ENCODE data around the gene NUP88. TPM values are rescaled to one million over a fixed set of nuclear protein-coding genes. Genes with fewer than 3 reads are reported as not detected.
"Not testable (repeated sequence)": the region's sequence is repeated elsewhere in the genome, so short reads cannot be mapped to it uniquely, and the experiment has no call there.

Gene NUP88
- total RNA-seq: 94.0 TPM

DNA sequence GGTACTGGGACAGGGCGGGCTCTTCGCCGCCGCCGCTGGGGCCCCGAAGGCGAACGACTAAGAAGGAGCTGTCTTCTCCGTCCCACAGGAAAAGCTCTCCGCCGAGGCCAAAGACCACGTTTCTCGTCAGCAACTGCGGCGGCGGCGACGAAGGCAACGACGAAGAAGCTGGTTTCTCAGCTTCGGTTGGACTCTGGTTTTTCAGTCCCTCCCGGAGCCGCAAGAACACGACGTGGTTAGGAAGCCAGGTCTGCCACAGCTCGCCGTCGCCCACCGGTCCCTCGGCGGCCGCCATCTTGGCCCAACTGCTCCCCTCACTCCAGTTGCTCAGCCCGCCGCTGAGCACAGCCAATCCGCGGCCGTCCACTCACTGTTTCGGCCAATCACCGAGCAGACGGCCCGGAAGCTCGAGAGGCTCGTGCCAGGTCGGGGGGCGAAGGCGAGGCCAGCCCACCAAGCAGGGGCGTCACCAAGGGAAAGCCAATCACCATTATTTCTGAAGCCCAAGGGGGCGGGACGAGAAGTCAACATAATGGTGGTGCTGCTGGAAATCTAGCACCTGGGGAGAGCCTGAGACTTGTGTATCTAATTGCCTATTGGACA is at the start of gene NUP88:
TSS of gene NUP88 (minus strand) at position 307 of the 603 bp plus-strand sequence. CDS start at position 295, 12 bp downstream.
- DNase-seq: peak; percentile 99

DNA sequence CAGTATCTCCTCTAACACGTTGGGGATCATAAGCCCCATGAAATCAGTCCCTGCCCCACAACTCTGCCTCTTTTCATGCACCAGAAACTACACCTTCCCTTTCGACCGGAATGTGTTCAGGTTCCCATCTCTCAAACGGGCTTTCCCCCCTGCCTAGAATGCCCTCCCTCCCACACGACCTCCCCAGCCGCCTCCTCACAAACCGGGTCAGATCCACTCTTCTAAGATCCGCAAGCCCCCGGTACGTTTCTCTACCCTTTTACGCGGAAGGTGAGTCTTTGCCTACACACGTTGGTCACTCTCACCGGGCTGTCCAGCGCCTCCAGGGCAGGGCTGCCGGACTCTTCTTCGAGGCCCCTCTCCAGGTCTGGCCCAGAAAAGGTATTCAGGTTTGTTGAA is 48.6 kb upstream of the NUP88 start:
- peak; percentile 9 for DNase-seq

DNA sequence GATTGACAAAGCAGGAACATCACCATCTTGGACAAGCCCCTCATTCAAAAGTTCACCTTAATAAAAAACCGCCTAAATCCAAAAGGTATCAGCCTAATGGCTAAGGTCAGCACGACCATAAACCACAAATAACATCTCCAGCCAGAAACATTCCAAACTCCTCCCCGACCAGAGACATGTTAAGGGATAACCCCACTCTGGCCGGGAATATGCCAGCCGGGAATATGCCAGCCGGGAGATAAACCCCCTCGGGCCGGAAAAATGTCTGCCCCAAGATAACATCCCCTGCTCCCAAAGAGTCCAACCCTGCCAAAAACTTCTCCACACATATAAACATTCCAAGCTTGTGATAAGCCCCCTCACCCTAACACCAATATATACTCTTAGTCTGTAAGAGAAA is 48.0 kb upstream of the NUP88 start:
- DNase-seq: no peak

DNA sequence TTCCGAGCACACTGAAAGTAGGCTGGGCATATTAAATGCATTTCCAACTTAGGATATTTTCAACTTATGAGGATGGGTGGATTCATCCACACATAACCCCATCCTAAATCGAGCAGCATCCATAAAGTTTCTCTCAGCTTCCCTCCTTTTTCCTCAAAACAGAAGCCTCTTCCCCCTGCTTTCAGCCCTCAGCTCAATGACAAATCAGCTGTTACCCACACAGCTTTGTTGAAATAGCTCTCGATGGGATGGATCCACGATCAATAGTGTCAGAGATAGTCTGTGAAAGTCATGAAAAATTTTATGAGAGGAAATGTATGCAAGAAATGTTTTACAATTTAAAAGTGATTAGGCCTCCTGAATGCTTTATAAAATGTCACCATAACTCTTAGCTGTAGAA is 46.8 kb upstream of the NUP88 start:
- DNase-seq: no peak

DNA sequence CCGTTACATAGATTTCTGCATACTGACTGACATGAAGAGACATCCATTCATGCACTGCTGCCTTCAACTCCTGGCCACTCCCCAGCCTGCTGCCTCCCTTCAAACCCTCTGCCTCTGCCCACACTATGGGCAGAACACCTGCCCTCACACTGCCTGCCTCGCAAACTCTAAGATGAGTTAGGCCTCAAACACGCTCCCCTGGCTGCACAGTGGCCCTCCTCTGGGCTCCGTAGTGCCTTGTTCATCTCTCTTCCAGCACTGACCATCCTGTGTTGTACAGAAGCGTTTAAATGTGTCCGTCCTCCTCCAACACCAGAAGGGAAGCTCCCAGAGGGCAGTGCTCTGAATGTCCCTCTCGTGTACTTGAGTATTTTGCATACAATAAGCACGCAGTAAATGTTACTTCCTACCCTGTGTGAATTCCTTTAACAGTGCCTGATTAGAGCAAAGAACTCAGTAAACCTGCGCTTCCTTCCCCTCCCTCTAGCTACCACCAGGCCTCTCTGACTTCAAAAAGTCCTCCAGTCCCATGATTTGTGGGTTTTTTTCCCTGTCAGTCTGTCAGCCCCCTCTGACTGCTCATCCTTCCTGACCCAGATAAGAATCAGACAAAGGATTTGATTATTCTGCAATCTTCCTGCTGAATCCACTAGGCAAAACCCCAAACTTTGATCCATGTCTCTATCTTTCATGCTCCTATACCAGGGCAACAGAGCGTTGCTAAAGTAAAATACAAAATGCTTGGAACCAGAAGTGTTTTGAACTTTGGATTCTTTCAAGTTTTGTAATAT is 45.5 kb upstream of the NUP88 start:
- no peak for DNase-seq

DNA sequence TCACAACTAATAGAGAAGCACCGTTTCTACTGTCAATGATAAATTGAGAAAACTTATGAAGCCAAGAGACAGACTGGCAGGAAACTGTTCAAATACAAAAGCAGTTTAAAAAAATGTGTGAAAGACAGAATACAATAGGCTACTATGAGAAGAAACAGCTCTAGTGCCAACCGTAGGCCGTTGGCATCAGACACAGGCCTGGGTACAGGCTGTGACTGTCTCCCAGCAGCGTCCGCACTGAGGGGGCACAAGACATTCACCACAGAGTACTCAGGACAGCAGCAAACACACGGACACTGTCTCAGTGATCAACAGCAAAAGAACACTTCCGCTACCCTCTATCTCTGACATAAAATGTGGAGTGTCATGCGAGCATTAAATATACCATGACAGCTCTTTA is 27.3 kb upstream of the NUP88 start:
- no peak for DNase-seq

DNA sequence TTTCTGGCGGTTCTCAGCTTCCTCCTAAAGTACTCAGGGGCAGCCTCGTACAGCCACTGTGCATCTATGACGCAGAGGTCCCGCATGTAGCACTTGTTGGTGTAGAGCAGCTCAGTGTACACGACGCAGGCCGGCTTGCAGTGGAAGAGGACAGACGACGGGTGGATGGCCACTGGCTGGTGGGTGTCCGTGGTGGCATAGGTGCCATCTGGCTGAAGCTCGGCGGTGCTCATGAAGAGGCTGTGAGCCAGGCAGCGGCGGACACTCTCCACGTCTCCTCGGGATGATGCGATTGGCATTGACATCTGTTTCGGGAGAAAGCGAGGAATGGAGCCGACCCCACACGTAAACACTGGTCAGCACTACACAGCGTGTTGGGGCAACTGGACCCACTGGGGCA is 24.7 kb upstream of the NUP88 start:
- DNase-seq: no peak

DNA sequence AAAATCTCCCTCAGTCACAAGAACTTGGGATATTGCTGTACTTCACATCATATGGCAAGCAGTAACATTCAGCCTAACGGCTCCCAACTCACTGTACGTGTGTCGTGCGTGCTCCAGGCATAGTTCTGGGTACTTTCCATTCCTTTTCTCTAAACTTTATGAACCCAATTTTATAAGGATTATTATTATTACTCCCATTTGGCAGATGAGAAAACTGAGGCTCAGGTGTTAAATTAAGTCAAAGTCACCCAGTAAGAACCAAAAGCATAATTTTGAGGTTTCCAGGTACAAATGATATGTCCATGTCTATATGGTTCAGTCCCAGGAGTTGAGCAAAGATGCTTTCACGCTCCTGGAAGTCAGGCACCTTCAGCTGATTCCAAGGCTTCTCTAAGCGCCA is 24.3 kb upstream of the NUP88 start:
- DNase-seq: no peak

DNA sequence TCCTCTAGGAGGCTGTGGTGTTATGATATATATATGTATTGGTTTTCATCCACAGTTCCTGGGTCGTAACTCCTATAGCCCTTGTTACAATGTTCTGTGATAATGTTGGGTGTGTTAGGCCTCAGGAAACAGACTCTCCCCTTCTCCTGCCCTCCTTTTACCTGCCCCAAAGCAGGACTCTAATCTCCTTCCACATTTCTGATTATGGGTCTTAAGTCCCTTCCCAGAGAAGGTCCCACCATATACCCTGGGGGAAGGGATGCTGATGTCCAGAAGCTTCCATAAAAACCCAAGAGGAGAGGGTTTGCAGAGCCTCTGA is 19.9 kb upstream of the NUP88 start:
- no peak for DNase-seq

DNA sequence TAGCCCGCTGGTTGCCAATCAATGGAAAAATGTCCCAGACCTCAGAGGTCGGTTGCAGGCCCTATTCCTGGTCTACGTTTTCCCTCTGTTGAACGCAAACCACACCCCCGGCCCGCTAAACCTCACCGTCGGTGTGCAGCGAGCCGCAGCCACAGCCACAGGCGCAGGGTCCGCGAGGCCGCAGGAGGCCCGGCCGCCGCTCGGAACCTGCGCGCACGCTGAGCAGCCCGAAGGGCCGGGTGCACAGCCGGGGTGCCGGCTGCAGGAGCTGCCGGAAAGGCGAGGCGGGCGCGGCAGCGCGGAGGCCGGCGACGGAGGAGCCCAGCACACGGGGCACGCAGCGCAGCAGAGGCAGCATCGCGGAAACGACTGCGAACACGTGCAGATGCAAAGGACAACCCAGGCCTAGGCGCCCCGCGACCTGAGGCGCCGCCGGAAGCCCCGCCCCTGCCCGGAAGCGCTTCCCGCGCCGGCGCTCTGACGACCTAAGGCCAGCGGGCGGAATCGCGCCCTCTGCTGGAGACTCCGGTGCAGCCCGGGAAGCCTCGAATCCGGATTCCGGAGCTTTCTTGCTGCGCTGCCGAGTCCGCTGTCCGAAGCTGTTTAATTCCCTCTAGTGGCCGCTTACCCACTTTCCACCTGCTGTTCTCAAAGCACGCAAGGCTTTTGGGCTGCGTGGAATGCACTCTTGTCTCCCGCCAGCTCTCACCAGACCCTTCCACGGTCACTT is 19.4 kb upstream of the NUP88 start, which contains the start of gene C1QBP:
TSS of gene C1QBP (minus strand) at position 440 of the 730 bp plus-strand sequence. CDS start at position 358, 82 bp downstream.
- peak; percentile 96 for DNase-seq

DNA sequence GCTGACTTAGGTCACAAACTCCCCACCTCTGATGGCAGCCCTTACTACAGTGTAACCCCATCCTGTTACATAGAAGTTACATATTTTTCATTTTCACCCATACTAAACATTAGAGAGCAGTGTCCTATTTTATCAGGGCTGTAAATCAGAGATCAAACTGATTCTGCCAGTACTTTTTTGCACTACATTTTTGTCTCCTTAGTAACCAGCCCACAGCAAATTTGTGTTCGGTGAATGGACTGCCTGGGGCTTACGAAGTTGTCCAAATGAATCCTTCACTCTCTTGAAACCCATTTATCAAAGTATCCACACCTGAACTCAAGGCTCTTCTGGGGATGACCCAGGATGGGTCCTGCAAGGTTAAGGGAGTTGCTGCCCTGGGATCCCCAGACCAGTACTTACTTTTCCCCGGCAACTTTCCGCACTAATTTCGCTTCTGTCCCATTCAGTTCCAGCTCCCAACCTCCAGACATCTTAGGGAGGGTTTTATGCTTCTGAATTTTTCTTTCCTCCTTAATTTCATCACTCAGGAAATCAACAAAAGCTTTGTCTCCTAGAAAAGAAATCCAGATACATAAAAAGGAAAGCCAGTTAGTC is 18.4 kb upstream of the NUP88 start:
- DNase-seq: no peak

DNA sequence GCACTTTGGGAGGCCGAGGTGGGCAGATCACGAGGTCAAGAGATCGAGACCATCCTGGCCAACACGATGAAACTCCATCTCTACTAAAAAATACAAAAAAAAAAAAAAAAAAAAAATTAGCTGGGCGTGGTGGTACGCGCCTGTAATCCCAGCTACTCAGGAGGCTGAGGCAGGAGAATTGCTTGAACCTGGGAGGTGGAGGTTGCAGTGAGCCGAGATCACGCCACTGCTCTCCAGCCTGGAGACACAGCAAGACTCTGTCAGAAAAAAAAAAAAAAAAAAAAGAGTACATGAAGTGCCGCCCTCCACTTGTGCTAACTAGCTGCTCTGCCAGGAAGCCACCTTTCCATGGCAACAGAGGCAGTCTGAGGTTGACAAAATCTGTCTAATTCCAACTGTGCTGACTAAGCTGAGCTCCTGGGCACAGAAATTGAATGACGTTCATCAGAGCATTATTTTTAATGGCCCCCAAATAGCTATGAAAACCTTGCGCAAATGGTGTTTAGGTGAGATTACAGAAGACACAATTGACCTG is 16.4 kb upstream of the NUP88 start:
- DNase-seq: not testable (repeated sequence)

DNA sequence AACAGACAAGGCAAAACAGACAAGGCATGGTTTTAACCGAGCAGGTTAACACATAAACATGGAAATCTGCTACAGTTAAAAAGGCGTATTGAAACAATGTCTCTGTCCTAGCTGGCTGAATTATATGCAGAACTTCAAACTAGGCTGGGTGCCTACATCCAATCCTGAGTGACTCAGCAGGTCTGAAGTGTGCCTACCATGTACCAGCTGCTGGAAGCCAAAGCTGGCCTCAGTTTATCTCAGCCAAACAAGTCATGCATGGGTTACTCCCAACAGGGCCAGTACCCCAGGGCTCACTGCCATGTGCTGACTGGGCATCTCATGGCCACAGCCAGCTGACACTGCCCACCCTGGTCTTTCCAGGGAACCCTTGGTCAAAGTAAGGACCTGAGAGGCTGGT is 15.5 kb upstream of the NUP88 start:
- DNase-seq: no peak

DNA sequence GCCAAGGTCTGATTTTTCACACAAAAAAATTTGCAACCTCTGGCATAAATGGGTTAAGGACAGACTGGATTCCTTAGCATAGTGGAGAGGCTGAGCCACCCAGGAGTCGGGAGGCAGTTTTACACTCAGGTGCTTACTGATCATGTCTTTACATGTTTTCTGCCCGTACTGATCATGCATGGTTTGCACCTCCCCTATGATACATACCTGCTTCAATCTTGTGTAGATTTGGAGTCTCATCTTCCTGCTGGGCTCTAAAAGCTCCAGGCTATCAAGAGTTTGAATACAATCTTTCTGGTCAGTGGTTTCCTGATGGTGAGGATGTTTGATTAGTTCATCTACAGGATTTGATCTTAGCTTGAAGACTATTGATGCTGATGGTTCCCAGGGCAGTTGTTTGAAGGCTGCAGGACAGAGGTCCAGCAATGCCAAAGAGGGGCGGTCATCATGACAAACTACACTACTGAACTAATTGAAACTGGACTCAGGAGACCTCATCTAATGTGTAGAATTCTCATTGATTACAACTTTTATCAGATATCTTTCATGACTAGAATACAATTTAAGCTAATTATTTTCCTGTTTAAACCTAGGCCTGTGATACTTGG is 12.6 kb upstream of the NUP88 start:
- DNase-seq: no peak

DNA sequence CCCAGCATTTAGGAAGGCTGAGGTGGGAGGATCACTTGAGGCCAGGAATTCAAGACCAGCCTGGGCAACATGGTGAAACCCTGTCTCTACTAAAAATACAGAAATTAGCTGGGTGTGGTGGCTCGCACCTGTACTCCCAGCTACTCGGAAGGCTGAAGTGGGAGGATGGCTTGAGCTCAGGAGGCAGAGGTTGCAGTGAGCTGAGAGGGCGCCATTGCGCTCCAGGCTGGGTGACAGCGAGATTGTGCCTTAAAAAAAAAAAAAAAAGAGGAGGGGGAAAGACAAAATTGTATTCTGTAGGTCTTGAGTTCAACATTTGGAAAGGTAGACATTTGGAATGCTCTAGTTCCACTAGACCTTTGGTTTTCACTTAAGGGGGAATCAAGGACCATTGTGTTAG is 11.8 kb upstream of the NUP88 start:
- DNase-seq: not testable (repeated sequence)

DNA sequence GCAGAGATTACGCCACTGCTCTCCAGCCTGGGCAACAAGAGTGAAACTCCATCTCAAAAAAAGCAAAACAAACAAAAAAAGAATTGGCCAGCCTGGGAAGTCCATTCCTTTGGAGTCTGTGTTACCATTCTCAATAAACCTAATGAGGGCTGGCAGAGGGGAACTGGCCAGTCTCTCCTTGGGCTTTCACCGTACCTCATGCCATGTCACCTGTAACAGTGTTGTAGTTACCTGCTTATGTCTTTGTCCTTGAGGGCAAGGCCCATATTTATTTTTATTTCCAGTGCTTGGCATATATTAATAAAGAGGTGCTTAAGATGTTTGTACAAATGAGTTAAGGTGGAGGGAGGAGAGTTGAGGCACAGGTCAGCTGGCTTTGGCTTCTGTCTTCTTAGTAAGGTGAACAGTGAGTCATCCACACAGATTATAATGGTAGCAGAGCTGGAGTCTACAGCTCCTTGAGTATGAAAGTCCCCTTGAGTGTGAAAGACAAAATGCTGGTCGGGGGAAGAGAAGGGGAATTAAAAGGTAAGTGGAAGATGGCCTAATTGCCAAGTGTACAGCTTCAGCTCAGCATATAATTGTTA is 11.0 kb upstream of the NUP88 start:
- DNase-seq: no peak

DNA sequence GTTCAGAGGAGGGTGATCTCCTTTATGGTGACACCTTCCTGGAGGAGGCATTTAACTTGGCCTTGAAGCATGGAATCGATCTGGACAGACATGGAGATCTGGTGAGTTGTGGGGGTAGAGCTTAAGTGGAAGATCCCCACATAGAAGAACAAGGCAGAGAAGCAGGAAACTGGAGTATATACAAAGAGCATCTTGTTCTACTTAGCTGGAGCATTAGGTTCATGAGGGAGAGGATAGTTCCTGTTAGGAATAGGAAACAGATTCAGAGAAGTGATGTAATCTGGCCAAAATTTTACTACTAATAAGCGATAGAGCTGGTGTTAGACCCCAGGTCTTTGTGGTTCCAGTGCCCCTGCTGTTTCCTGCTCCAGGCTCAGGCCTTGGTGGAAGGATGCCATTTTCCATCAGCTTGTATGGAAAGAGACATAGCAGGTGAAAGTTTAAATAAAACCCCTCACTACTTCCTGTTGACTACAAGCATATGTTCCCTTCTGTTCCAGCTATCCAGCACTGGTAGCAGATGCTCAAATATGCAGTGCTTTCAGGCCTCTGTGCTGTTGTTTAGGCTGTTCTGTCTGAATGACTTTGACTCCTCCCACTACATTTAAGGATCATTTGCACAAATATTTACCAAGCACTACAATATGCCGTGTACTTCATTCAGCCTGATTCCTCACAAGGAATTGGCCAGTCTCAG is 9.9 kb upstream of the NUP88 start:
- DNase-seq: no peak

DNA sequence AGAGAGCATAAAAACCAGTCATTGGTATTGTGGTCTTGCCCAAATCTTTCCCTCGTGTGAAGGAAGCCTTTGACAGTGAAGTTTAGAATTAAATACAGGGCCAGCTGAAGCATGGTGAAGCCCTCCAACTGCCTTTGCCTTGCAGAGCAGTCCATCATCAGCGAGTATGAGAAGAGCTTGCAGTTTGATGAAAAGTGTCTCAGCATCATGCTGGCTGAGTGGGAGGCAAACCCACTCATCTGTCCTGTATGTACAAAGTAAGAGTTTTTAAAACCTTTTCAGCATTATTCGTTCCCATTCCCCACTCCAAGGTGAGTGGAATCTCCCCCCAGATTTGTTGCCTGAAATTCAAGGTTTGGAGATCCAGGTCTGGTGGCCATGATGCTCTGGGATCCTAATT is 6.4 kb upstream of the NUP88 start:
- DNase-seq: no peak

DNA sequence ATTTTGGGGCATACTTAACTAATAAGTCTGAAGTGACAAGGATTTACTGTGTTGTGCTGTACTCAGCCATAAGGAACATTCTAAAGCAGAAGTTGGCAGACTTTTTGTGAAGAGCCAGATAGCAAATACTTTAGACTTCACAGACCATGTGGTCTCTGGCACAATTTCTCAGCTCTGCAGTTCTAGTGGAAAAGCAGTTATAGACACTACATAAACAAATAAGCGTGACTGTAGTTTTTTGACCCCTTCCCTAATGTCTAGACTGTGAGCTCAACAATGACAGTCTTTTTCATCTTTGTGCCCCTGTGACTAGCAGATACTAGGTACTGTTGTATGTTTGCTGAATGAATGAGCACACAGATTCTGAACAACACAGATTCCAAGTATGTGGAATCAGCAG is 5.4 kb upstream of the NUP88 start:
- no peak for DNase-seq

DNA sequence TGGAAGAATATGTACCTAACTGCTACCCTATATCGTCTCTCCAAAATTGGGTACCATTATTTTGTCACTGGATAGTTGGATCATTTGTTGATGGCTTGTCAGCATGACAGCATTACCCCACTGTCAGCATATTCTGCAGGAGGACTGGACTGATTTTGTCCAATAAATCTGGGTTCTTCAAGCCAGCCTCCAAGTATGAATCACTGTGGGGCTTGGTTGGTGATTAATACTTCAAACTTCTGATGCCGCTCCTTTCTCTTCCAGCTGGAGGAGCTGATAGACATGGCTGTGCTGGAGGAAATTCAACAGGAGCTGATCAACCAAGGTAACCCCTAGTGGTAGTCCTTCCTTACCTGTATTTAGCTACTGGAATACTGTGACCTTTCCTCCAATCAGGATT is 3.0 kb upstream of the NUP88 start:
- no peak for DNase-seq

DNA sequence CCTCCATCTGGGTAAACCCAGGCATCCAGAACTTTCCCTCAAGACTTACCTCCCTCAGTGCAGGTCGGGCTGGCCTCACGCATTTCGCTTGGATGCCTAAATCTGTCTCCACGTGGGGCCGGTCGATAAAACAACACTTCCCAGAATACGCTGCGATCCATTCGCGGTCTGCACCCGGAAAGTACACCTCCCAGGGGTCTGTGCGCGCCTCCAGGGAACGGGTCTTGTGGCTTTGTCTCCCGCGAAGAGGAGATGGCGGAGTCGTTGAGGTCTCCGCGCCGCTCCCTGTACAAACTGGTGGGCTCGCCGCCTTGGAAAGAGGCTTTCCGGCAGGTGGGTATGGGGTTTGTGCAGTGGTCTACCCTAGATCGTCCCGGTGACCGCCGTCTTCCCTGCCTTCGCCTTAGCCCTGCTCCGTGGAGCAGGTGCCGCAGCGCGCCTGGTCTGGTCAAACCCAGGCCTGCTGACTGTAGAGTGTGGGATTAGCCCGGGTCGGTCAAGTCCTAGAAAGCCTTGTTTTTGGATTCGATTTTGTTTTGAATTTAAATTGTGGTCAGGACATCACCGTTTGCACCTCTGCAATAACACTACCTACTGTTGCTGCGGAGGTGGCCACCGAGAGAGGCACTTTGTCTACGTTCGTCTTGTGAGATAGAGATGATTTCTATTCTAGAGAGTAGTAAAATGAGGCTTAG is 644 bp upstream of the NUP88 start, which contains the start of gene RPAIN:
TSS of gene RPAIN (plus strand) at position 224 of the 695 bp plus-strand sequence. CDS start at position 253, 29 bp downstream.
- peak; percentile 94 for DNase-seq

Data from tongue (tissue), 2 donors.